Heart left ventricle (tissue), 16 donors: ENCODE measurements around the gene GTF2IRD1. TPM values are rescaled to one million over a fixed set of nuclear protein-coding genes. Genes with fewer than 3 reads are reported as not detected.

Experiments
- ATAC-seq, 4 donors: fragments of 200-7000 bp; cut with Tn5 transposase; one replicate each; pipeline ENCODE4 v1.9.1; 2020 to 2022; ENCODE audit warnings: moderate library complexity in 4 of 4, mild to moderate bottlenecking in 3 of 4, moderate number of reproducible peaks in 1 of 4
- DNase-seq, 5 donors: peaks; one replicate each; pipeline ENCODE4 v3.0.0-alpha.2; 2020
- H3K27ac ChIP-seq, 12 donors: fragments of 200-600 bp; sonication (generic) in 4 of 12; one replicate each; pipeline versions ENCODE4 v1.5.0 to v1.8.0; 2016 to 2022; ENCODE audit warnings: mild to moderate bottlenecking in 2 of 12
- H3K27me3 ChIP-seq, 9 donors: fragments of 200-600 bp; sonication (generic) in 2 of 9; one replicate each; pipeline versions ENCODE4 v1.5.1 to v1.8.0; 2016 to 2022; ENCODE audit warnings: mild to moderate bottlenecking in 3 of 9
- H3K36me3 ChIP-seq, 9 donors: fragments of 200-600 bp; sonication (generic) in 2 of 9; one replicate each; pipeline versions ENCODE4 v1.5.0 to v1.8.0; 2018 to 2022; ENCODE audit warnings: mild to moderate bottlenecking in 2 of 9
- H3K4me1 ChIP-seq, 12 donors: fragments of 200-600 bp; sonication (generic) in 4 of 12; one replicate each; pipeline versions ENCODE4 v1.5.0 to v1.8.0; 2016 to 2022; ENCODE audit warnings: mild to moderate bottlenecking in 3 of 12
- H3K4me3 ChIP-seq, 12 donors: fragments of 200-600 bp; sonication (generic) in 4 of 12; one replicate each; pipeline versions ENCODE4 v1.5.0 to v1.8.0; 2017 to 2022; ENCODE audit warnings: mild to moderate bottlenecking in 9 of 12, moderate library complexity in 4 of 12
- H3K9me3 ChIP-seq, 12 donors: fragments of 200-600 bp; sonication (generic) in 4 of 12; one replicate each; pipeline versions ENCODE4 v1.5.0 to v1.8.0; 2016 to 2022; ENCODE audit warnings: mild to moderate bottlenecking in 1 of 12
- POLR2A ChIP-seq, 2 donors: fragments of 450-650 bp; IDR thresholded peaks; one replicate each; pipeline ENCODE4 v1.6.1; 2017; ENCODE audit warnings: antibody characterized with exemption in 2 of 2, mild to moderate bottlenecking in 2 of 2, moderate library complexity in 2 of 2
- WGBS, 4 donors: extraction: QIAGEN DNeasy Blood & Tissue Kit in 2 of 4; methylation state at CpG; one replicate each; pipeline versions ENCODE4 v1.1.5 to v1.1.7; 2013 to 2018; 5-methylcytosine and 5-hydroxymethylcytosine counted together
- intact Hi-C, 10 donors: fragments of 100-400 bp; cut with DNase I; formaldehyde crosslinking; loops; one replicate each; pipeline versions ENCODE4 v1.11.1 to v1.14.2; 2022
- polyA plus RNA-seq, 2 donors: library from polyadenylated mRNA; stranded (reverse); fragments of 200-250 nt; gene quantifications; one replicate each; pipeline ENCODE4 v1.2.3, GENCODE V29; 2013
- total RNA-seq, 9 donors: library from RNA; depleted of rRNA in 2 of 9; stranded (reverse); fragments of >200 nt in 2 of 9; fragmentation: NEBNext Ultra II Directional in 3 of 9; extraction: Animal tissue kit (Norgen Biotek cat#: 25700) in 3 of 9; gene quantifications; one replicate each; pipeline versions ENCODE4 v1.1.0 to v1.2.4, GENCODE V29; 2016 to 2023
- TF ChIP-seq, protein P1 (sequence below), 12 donors: fragments of 200-600 bp; sonication (generic) in 4 of 12; IDR thresholded peaks; one replicate each; pipeline versions ENCODE4 v1.5.0 to v1.8.0; 2018 to 2022; ENCODE audit warnings: antibody characterized with exemption in 12 of 12, mild to moderate bottlenecking in 5 of 12
- donor health status: ischemic (EF 13 %, LVEDD 7.1; RV severe dilation, severe dysfunction).
- donor health status: healthy with polysubstance abuse.
- donor health status: DM: no; HTN: yes; CAD: no.
- donor health status: DM: no; HTN: no; CAD: no.
- donor health status: ischemic (EF 25% LVEDD 6.9; RV normal size, moderate dysfunction).
- donor health status: ischemic (EF 25% LVEDD 5.7; RV mildly dilated, moderate dysfunction).
- donor health status: healthy.
- donor health status: DM: yes; HTN: yes; CAD: no.
- donor health status: ischemic (EF 35%, LVEDD 5.7; RV mildly dilated, moderate dysfunction).
- donor health status: nonischemic (EF 11% LVEDD 7.7; RV severe dilation, severe dysfunction).
- donor health status: DM: yes; HTN: yes; CAD: no.
- donor health status: PGD.
- donor health status: ischemic (EF 29% LVEDD 5.4; RV normal size, mild dysfunction).
- donor health status: nonischemic (EF 23%, LVEDD 6.1; RV moderate dilation, normal function).

GTF2IRD1 gene
- total and polyA plus RNA-seq, 11 donors = 10.0 to 40.4 (median 15.6) TPM

DNA sequence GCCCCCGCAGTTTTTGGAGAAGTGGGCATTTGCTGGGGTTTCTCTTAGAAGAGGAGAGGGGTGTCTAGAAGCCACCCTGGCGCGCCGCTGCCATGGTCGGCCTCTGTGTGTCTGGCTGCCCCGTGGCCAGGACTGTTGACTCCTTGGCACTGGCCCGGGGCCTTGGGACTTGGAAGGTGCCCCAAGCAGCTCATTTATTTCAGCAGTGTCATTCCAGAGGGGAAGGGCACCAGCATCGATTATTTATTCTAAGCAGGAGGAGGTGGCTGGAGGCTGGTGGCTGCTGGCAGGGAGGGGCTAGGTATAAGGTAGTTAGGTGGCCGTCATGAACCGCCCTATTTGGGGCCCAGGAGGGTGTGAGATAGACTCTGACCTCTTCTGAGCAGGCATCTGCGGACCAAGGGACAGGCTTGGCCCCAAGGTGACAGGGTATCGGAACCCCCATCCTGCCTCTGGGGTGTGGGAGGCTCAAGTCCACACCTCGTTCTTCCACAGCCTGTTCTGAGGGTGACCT, 1.6 kb downstream of the GTF2IRD1 start:
- peak overlapping the region; percentile 66 to 97 (median 78) for H3K4me3 ChIP-seq
- H3K27me3 ChIP-seq = peaks cover 0 to 3% (median 0%) of the 10 kb centered on the region in 9 donors
- 51 to 67% (median 62%) methylated on average over 13 of the region's 13 CpGs for WGBS, 4 donors
- no peaks in the 10 kb centered on the region for H3K36me3 ChIP-seq
- DNase-seq = peak; percentile 35 to 68 (median 63)
- TF ChIP-seq POLR2A (IDR thresholded peaks at IDR 0.05) = peak in 1 of 2 donors; percentile 65
- TF ChIP-seq, protein P1, sequence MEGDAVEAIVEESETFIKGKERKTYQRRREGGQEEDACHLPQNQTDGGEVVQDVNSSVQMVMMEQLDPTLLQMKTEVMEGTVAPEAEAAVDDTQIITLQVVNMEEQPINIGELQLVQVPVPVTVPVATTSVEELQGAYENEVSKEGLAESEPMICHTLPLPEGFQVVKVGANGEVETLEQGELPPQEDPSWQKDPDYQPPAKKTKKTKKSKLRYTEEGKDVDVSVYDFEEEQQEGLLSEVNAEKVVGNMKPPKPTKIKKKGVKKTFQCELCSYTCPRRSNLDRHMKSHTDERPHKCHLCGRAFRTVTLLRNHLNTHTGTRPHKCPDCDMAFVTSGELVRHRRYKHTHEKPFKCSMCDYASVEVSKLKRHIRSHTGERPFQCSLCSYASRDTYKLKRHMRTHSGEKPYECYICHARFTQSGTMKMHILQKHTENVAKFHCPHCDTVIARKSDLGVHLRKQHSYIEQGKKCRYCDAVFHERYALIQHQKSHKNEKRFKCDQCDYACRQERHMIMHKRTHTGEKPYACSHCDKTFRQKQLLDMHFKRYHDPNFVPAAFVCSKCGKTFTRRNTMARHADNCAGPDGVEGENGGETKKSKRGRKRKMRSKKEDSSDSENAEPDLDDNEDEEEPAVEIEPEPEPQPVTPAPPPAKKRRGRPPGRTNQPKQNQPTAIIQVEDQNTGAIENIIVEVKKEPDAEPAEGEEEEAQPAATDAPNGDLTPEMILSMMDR (IDR thresholded peaks at IDR 0.05) = no peak
- peak overlapping the region; percentile 68 to 97 (median 86) for H3K27ac ChIP-seq
- ATAC-seq = peak; percentile 61 to 69 (median 66)
- no peaks in the 10 kb centered on the region for H3K9me3 ChIP-seq
- intact Hi-C loops = loop anchor here in 8 of 10 donors (2.0 to 10.0 kb wide), 9 partner anchors 23 to 199 kb away; partner anchors contain the start of gene GTF2I (in 4 of the 8)
- peaks cover 0 to 30% (median 13%) of the 10 kb centered on the region in 12 donors for H3K4me1 ChIP-seq

GRCh38 chr7:74455928-74456327, 2.2 kb downstream of the GTF2IRD1 start:
- peak in 1 of 5 donors; percentile 69 for DNase-seq
- no peaks in the 10 kb centered on the region for H3K36me3 ChIP-seq
- peak in 2 of 4 donors; percentile 4 to 45 for ATAC-seq

GRCh38 chr7:74457007-74457406, 3.3 kb downstream of the GTF2IRD1 start:
- H3K36me3 ChIP-seq = no peaks in the 10 kb centered on the region
- DNase-seq (no peak), ATAC-seq (no peak)
- intact Hi-C loops = loop anchor here in 7 of 10 donors (5.0 to 10.0 kb wide), 7 partner anchors 45 to 198 kb away; partner anchors contain the start of gene GTF2I (in 4 of the 7)
- no peak for TF ChIP-seq POLR2A (IDR thresholded peaks at IDR 0.05)
- TF ChIP-seq, protein P1 (IDR thresholded peaks at IDR 0.05) = no peak
- peaks cover 0 to 3% (median 0%) of the 10 kb centered on the region in 9 donors for H3K27me3 ChIP-seq
- no peak overlapping the region for H3K4me3 ChIP-seq
- WGBS, 4 donors = 88 to 91% (median 90%) methylated on average over 5 of the region's 5 CpGs
- H3K27ac ChIP-seq = peak overlapping the region in 5 of 12 donors; percentile 34 to 97 (median 94)
- peaks cover 0 to 30% (median 13%) of the 10 kb centered on the region in 12 donors for H3K4me1 ChIP-seq
- no peaks in the 10 kb centered on the region for H3K9me3 ChIP-seq

More at GRCh38 chr7:74455928-74456327, 2.2 kb downstream of the GTF2IRD1 start:
- Histone ChIP-seq H3K27ac (peak overlapping the region; percentile 68 to 97 (median 86)), H3K27me3 (peaks cover 0 to 3% (median 0%) of the 10 kb centered on the region in 9 donors), H3K4me1 (peaks cover 0 to 30% (median 13%) of the 10 kb centered on the region in 12 donors), H3K9me3 (no peaks in the 10 kb centered on the region), H3K4me3 (peak overlapping the region in 1 of 12 donors; percentile 79)
- TF ChIP-seq, protein P1 (IDR thresholded peaks at IDR 0.05) = no peak
- TF ChIP-seq POLR2A (IDR thresholded peaks at IDR 0.05) = no peak
- intact Hi-C loops = loop anchor here in 8 of 10 donors (2.0 to 10.0 kb wide), 9 partner anchors 23 to 199 kb away; partner anchors contain the start of gene GTF2I (in 4 of the 8)
- 48 to 59% (median 57%) methylated on average over 5 to 6 of the region's 6 CpGs for WGBS, 4 donors

GRCh38 chr7:74461970-74462706, 8.4 kb downstream of the GTF2IRD1 start:
- intact Hi-C loops = no loop called here
- Histone ChIP-seq H3K4me1 (peaks cover 0 to 30% (median 5%) of the 10 kb centered on the region in 12 donors), H3K9me3 (no peaks in the 10 kb centered on the region), H3K27ac (peak overlapping the region in 1 of 12 donors; percentile 95), H3K36me3 (no peaks in the 10 kb centered on the region), H3K27me3 (no peaks in the 10 kb centered on the region), H3K4me3 (no peak overlapping the region)
- TF ChIP-seq, protein P1 (IDR thresholded peaks at IDR 0.05) = no peak
- DNase-seq = no peak
- no peak for ATAC-seq
- 90 to 93% (median 91%) methylated on average over 15 of the region's 15 CpGs for WGBS, 4 donors
